Fibroblast of lung (primary cell): ENCODE data around the gene TMEM208. TPM values are rescaled to one million over a fixed set of nuclear protein-coding genes. Genes with fewer than 3 reads are reported as not detected.

ENCODE experiments used
- DNase-seq, 2 donors: peaks; one replicate each; pipeline versions ENCODE4 v3.0.0 to v3.0.0-alpha.2; 2010; ENCODE audit warnings: low read depth in 2 of 2
- H2AFZ ChIP-seq: 2 replicates; pipeline ENCODE4 v1.5.1; 2012; ENCODE audit warnings: low read length, control low read depth, inconsistent platforms
- H3K27ac ChIP-seq: 2 replicates; pipeline ENCODE4 v1.5.1; 2011; ENCODE audit warnings: low read length, control low read depth; ENCODE audit not compliant: insufficient read depth
- H3K27me3 ChIP-seq: 2 replicates; pipeline ENCODE4 v1.5.1; 2011; ENCODE audit warnings: mild to moderate bottlenecking, low read length; ENCODE audit not compliant: control insufficient read depth, insufficient read depth
- H3K36me3 ChIP-seq: 2 replicates; pipeline ENCODE4 v1.5.1; 2011; ENCODE audit warnings: low read length; ENCODE audit not compliant: control insufficient read depth, insufficient read depth
- H3K4me1 ChIP-seq: 2 replicates; pipeline ENCODE4 v1.5.1; 2011; ENCODE audit warnings: low read length; ENCODE audit not compliant: control insufficient read depth, insufficient read depth; ENCODE audit errors: extremely low read depth
- H3K4me2 ChIP-seq: 2 replicates; pipeline ENCODE4 v1.5.1; 2011; ENCODE audit warnings: low read length, control low read depth; ENCODE audit not compliant: insufficient read depth; ENCODE audit errors: extremely low read depth
- H3K4me3 ChIP-seq, 4 experiments: fragments of 200-600 bp in 1 of 4; sonication (generic) in 1 of 4; replicated peaks in 1 of 4; 2 replicates each; pipeline ENCODE4 v1.5.1; 2011 to 2016; ENCODE audit warnings: low read length in 4 of 4, low read depth in 3 of 4, mild to moderate bottlenecking in 3 of 4, control low read depth in 2 of 4, inconsistent platforms in 1 of 4, mixed read lengths in 1 of 4; ENCODE audit not compliant: insufficient read depth in 1 of 4; ENCODE audit errors: control extremely low read depth in 1 of 4
- H3K79me2 ChIP-seq: 2 replicates; pipeline ENCODE4 v1.5.1; 2012; ENCODE audit warnings: mild to moderate bottlenecking, low read length, inconsistent platforms; ENCODE audit not compliant: control insufficient read depth, insufficient read depth
- H3K9ac ChIP-seq: 2 replicates; pipeline ENCODE4 v1.5.1; 2011; ENCODE audit warnings: mild to moderate bottlenecking, low read length, control low read depth; ENCODE audit not compliant: insufficient read depth
- H3K9me3 ChIP-seq: 2 replicates; pipeline ENCODE4 v1.5.1; 2012; ENCODE audit warnings: low read depth, low read length; ENCODE audit not compliant: control insufficient read depth, insufficient read depth
- H4K20me1 ChIP-seq: 2 replicates; pipeline ENCODE4 v1.5.1; 2011; ENCODE audit warnings: low read length; ENCODE audit not compliant: control insufficient read depth, insufficient read depth; ENCODE audit errors: extremely low read depth
- EZH2 ChIP-seq: IDR thresholded peaks from 2 replicates; pipeline ENCODE4 v1.5.1; 2012; ENCODE audit warnings: low read length, control low read depth, mild to moderate bottlenecking; ENCODE audit errors: missing control alignments
- polyA plus RNA-seq, 2 donors: library from polyadenylated mRNA; depleted of rRNA in 1 of 2; stranded (reverse) in 1 of 2; unstranded in 1 of 2; fragments of >200 nt; gene quantifications; 2 replicates each; pipeline ENCODE4 v1.2.1, GENCODE V29; 2011 to 2012; ENCODE audit warnings: missing spikeins in 1 of 2
- total RNA-seq: library from RNA; depleted of rRNA; stranded (reverse); fragments of >200 nt; gene quantifications from 2 replicates; pipeline ENCODE4 v1.2.1, GENCODE V29; 2014
- TF ChIP-seq, protein P1 (sequence below), 2 donors: IDR thresholded peaks in 1 of 2; conservative IDR thresholded peaks in 1 of 2; 1 replicate in 1 of 2; 2 replicates in 1 of 2; pipeline ENCODE4 v1.5.1; 2011 to 2012; ENCODE audit warnings: low read length in 2 of 2, control low read depth in 1 of 2, inconsistent platforms in 1 of 2, low read depth in 1 of 2, mild to moderate bottlenecking in 1 of 2

TMEM208 gene
- total and polyA plus RNA-seq, 2 donors (not counting 1 experiment from before 2014, with no cell fraction given), result 26.3 to 43.2 TPM

DNA sequence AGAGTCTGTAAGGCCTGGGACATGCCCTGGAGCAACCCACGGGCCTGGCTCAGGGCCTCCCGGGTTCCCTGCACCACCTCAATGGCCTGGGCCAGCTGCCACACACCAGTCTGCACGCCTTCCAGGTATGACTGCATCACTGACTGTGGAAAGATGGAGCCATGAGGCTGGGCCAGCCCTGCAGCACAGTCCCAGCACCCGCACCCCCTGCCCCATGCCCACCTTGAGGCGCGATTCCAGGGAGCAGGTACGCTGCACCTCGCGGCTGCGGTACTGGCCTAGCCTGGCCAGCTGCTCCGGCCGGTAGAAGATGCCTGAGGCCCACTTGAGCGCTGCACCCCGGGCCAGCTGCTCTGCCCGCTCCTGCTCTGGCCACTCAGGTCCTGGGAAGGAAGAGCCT is 38.1 kb upstream of the TMEM208 start:
- Histone ChIP-seq H3K79me2 (peaks cover 18% of the 10 kb centered on the region), H3K4me2 (no peak overlapping the region), H3K9me3 (no peaks in the 10 kb centered on the region), H3K9ac (no peak overlapping the region), H3K4me3 (no peak overlapping the region), H2AFZ (no peak overlapping the region), H4K20me1 (no peaks in the 10 kb centered on the region), H3K36me3 (peaks cover under 1% of the 10 kb centered on the region), H3K4me1 (peaks cover 30% of the 10 kb centered on the region), H3K27ac (no peak overlapping the region), H3K27me3 (no peaks in the 10 kb centered on the region)
- TF ChIP-seq, protein P1, sequence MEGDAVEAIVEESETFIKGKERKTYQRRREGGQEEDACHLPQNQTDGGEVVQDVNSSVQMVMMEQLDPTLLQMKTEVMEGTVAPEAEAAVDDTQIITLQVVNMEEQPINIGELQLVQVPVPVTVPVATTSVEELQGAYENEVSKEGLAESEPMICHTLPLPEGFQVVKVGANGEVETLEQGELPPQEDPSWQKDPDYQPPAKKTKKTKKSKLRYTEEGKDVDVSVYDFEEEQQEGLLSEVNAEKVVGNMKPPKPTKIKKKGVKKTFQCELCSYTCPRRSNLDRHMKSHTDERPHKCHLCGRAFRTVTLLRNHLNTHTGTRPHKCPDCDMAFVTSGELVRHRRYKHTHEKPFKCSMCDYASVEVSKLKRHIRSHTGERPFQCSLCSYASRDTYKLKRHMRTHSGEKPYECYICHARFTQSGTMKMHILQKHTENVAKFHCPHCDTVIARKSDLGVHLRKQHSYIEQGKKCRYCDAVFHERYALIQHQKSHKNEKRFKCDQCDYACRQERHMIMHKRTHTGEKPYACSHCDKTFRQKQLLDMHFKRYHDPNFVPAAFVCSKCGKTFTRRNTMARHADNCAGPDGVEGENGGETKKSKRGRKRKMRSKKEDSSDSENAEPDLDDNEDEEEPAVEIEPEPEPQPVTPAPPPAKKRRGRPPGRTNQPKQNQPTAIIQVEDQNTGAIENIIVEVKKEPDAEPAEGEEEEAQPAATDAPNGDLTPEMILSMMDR (conservative IDR thresholded peaks at IDR 0.05 in 1 of 2, IDR thresholded peaks at IDR 0.05 in 1 of 2; ENCODE audit: low read depth in 1 of 2, low read length in 2 of 2), result no peak
- TF ChIP-seq EZH2, result no peak
- no peak for DNase-seq

GRCh38 chr16:67190041-67190440 is 36.9 kb upstream of the TMEM208 start, which contains the start of gene EXOC3L1:
EXOC3L1 (minus strand) TSS chr16:67190136; CDS start chr16:67189676, 460 bp downstream.
- Histone ChIP-seq H3K4me1 (peaks cover 25% of the 10 kb centered on the region), H2AFZ (no peak within 1 kb of the TSS), H3K36me3 (peaks cover 12% of the 10 kb centered on the region), H3K9me3 (no peaks in the 10 kb centered on the region), H4K20me1 (no peaks in the 10 kb centered on the region), H3K9ac (no peak within 1 kb of the TSS), H3K4me3 (no peak within 1 kb of the TSS), H3K4me2 (peak within 1 kb of the TSS; percentile 23), H3K27ac (no peak within 1 kb of the TSS), H3K27me3 (no peaks in the 10 kb centered on the region), H3K79me2 (peaks cover 27% of the 10 kb centered on the region)
- TF ChIP-seq, protein P1 (conservative IDR thresholded peaks at IDR 0.05 in 1 of 2, IDR thresholded peaks at IDR 0.05 in 1 of 2; ENCODE audit: low read depth in 1 of 2, low read length in 2 of 2), result no peak
- TF ChIP-seq EZH2, result no peak
- DNase-seq, result no peak

- H3K27ac ChIP-seq, result no peak overlapping the region
Measured at GRCh38 chr16:67190448-67191399, 36.2 kb upstream of the TMEM208 start.

More at GRCh38 chr16:67190448-67191399, 36.2 kb upstream of the TMEM208 start:
- peak overlapping the region; percentile 23 for H3K4me2 ChIP-seq
- peaks cover 16% of the 10 kb centered on the region for H3K36me3 ChIP-seq
- DNase-seq, result peak; percentile 32 to 63
- peaks cover 27% of the 10 kb centered on the region for H3K79me2 ChIP-seq
- H3K4me1 ChIP-seq, result peaks cover 25% of the 10 kb centered on the region
- H3K27me3 ChIP-seq, result no peaks in the 10 kb centered on the region
- H3K9ac ChIP-seq, result no peak overlapping the region
- no peaks in the 10 kb centered on the region for H3K9me3 ChIP-seq
- H4K20me1 ChIP-seq, result no peaks in the 10 kb centered on the region
- H3K4me3 ChIP-seq, result no peak overlapping the region
- no peak overlapping the region for H2AFZ ChIP-seq
- TF ChIP-seq, protein P1 (conservative IDR thresholded peaks at IDR 0.05 in 1 of 2, IDR thresholded peaks at IDR 0.05 in 1 of 2; ENCODE audit: low read depth in 1 of 2, low read length in 2 of 2), result no peak
